Fibroblast of skin of abdomen (primary cell): ENCODE results near the gene MPEG1.

ENCODE experiments used
- DNase-seq: peaks from one replicate; pipeline ENCODE4 v3.0.0-alpha.2; 2013

The MPEG1 gene

GRCh38 chr11:59187587-59187986 lies 25.1 kb downstream of the MPEG1 start:
- DNase-seq, result peak; percentile 28

- no peak for DNase-seq
Observed at GRCh38 chr11:59187035-59187434, 25.7 kb downstream of the MPEG1 start.

GRCh38 chr11:59186130-59186594 lies 26.6 kb downstream of the MPEG1 start:
- DNase-seq, result no peak

GRCh38 chr11:59185386-59185945 lies 27.3 kb downstream of the MPEG1 start:
- no peak for DNase-seq

- no peak for DNase-seq
Observed at GRCh38 chr11:59184691-59185339, 27.9 kb downstream of the MPEG1 start.

- DNase-seq, result no peak
Observed at GRCh38 chr11:59183771-59184170, 29.0 kb downstream of the MPEG1 start.

GRCh38 chr11:59182457-59183151 lies 30.1 kb downstream of the MPEG1 start:
- DNase-seq, result no peak

GRCh38 chr11:59181746-59182456 lies 30.8 kb downstream of the MPEG1 start:
- DNase-seq, result no peak

- no peak for DNase-seq
Observed at GRCh38 chr11:59180907-59181306, 31.8 kb downstream of the MPEG1 start.

GRCh38 chr11:59180168-59180776 lies 32.5 kb downstream of the MPEG1 start:
- no peak for DNase-seq

GRCh38 chr11:59179121-59179520 lies 33.6 kb downstream of the MPEG1 start:
- DNase-seq, result no peak

- no peak for DNase-seq
Observed at GRCh38 chr11:59178402-59178801, 34.3 kb downstream of the MPEG1 start.

- no peak for DNase-seq
Observed at GRCh38 chr11:59176330-59176729, 36.4 kb downstream of the MPEG1 start.

- no peak for DNase-seq
Observed at GRCh38 chr11:59175091-59175501, 37.6 kb downstream of the MPEG1 start.

- DNase-seq, result peak; percentile 29
Observed at GRCh38 chr11:59174664-59175033, 38.1 kb downstream of the MPEG1 start.

GRCh38 chr11:59173964-59174663 lies 38.6 kb downstream of the MPEG1 start:
- peak; percentile 46 for DNase-seq

- peak; percentile 46 for DNase-seq
Observed at GRCh38 chr11:59173080-59173963, 39.4 kb downstream of the MPEG1 start.

- DNase-seq, result no peak
Observed at GRCh38 chr11:59172345-59173079, 40.2 kb downstream of the MPEG1 start.

- peak; percentile 86 for DNase-seq
Observed at GRCh38 chr11:59171508-59172322, 41.0 kb downstream of the MPEG1 start, which contains the start of gene DTX4. Gene DTX4 (plus strand): TSS chr11:59172132. CDS start chr11:59172596, 464 bp downstream.
